Left ventricle myocardium inferior (tissue), 1 donor: ENCODE measurements around the gene AEBP1. TPM values are rescaled to one million over a fixed set of nuclear protein-coding genes. Genes with fewer than 3 reads are reported as not detected.

Experiments
- DNase-seq: peaks from one replicate; pipeline ENCODE4 v3.0.0-alpha.2; 2020
- H3K27ac ChIP-seq: fragments of 200-600 bp; replicated peaks from 2 replicates; pipeline ENCODE4 v1.8.0; 2021
- H3K27me3 ChIP-seq: fragments of 200-600 bp; 2 replicates; pipeline ENCODE4 v1.8.0; 2021; ENCODE audit warnings: low read depth
- H3K36me3 ChIP-seq: fragments of 200-600 bp; 2 replicates; pipeline ENCODE4 v1.8.0; 2021
- H3K4me1 ChIP-seq: fragments of 200-600 bp; 2 replicates; pipeline ENCODE4 v1.8.0; 2021
- H3K4me3 ChIP-seq: fragments of 200-600 bp; 2 replicates; pipeline ENCODE4 v1.8.0; 2021; ENCODE audit warnings: mild to moderate bottlenecking, moderate library complexity
- H3K9me3 ChIP-seq: fragments of 200-600 bp; replicated peaks from 2 replicates; pipeline ENCODE4 v1.8.0; 2021
- intact Hi-C: fragments of 100-400 bp; cut with micrococcal nuclease; formaldehyde crosslinking; loops from one replicate; pipeline ENCODE4 v1.11.0; 2022
- microRNA-seq: library from miRNA; unstranded; fragments of <30 nt; microRNA quantifications from one replicate; pipeline ENCODE4 v1.2.0, GENCODE V29; 2020
- total RNA-seq: library from RNA; stranded (reverse); fragmentation: NEBNext Ultra II Directional; extraction: Animal tissue kit (Norgen Biotek cat#: 25700); gene quantifications from one replicate; pipeline ENCODE4 v1.2.1, GENCODE V29; 2021
- TF ChIP-seq, protein P1 (sequence below): fragments of 200-600 bp; IDR thresholded peaks from 2 replicates; pipeline ENCODE4 v1.8.0; 2021; ENCODE audit warnings: antibody characterized with exemption, mild to moderate bottlenecking, borderline replicate concordance
- donor health status: DM: no; HTN: yes; CAD: no; lungs with severe emphysema.

Gene AEBP1
- total RNA-seq, 1 donor from 2014 or later: 20.5 TPM

DNA sequence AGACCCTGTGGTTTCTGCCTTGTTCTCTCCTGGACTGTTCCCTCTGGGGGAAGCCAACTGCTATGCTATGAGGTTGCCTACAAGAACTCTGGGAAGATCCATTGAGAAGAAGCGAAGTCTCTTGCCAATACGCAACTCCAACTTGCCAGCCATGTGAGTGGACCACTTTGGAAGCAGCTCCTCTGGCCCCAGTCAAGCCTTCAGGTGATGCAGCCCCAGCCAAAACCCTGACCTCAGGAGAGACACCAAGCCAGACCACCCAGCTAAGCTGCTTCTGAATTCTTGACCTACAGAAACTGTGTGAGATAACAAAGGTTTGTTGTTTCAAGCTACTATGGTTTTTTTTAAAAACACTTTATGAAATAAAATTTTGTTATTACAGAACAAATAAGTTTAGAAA is 57.2 kb downstream of the AEBP1 start:
- H3K36me3 ChIP-seq: no peaks in the 10 kb centered on the region
- no peaks in the 10 kb centered on the region for H3K27me3 ChIP-seq
- peaks cover 13% of the 10 kb centered on the region for H3K4me1 ChIP-seq
- intact Hi-C loops: no loop called here
- H3K27ac ChIP-seq: no peak overlapping the region
- no peak overlapping the region for H3K4me3 ChIP-seq
- no peak for DNase-seq
- H3K9me3 ChIP-seq: no peaks in the 10 kb centered on the region
- TF ChIP-seq, protein P1, sequence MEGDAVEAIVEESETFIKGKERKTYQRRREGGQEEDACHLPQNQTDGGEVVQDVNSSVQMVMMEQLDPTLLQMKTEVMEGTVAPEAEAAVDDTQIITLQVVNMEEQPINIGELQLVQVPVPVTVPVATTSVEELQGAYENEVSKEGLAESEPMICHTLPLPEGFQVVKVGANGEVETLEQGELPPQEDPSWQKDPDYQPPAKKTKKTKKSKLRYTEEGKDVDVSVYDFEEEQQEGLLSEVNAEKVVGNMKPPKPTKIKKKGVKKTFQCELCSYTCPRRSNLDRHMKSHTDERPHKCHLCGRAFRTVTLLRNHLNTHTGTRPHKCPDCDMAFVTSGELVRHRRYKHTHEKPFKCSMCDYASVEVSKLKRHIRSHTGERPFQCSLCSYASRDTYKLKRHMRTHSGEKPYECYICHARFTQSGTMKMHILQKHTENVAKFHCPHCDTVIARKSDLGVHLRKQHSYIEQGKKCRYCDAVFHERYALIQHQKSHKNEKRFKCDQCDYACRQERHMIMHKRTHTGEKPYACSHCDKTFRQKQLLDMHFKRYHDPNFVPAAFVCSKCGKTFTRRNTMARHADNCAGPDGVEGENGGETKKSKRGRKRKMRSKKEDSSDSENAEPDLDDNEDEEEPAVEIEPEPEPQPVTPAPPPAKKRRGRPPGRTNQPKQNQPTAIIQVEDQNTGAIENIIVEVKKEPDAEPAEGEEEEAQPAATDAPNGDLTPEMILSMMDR: no peak

- intact Hi-C loops: no loop called here
- no peaks in the 10 kb centered on the region for H3K9me3 ChIP-seq
- no peak for DNase-seq
Observed at GRCh38 chr7:44162179-44162578, 58.0 kb downstream of the AEBP1 start.

DNA sequence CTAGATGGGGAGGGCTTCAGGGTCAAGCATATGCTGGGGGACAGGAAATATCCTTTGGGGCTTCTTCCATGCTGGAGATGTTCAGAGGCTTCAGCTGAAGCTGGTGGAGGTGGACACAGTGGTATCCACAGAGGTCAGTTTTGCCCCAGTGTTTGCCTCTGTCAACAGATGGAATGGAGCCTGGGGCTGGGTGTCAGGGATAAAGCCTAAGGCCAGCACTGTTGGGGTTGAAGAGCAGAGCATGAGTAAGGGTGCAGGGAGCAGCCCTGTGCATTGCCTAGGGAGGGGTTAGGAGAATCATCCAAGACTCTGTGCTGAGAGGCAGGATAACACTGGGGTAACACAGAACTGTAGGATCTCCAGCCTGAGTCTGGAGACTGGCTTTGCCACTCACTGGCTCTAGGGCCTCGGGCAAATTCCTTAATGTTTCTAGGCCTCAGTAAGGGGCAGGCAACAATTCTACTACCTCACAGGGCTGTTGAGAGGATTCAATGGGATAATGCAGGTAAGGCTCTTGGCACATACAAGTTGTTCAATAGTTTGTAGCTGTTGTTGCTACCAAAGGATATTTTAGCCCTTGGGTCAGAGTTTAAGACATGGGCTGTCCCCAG is 58.7 kb downstream of the AEBP1 start:
- Histone ChIP-seq H3K9me3 (no peaks in the 10 kb centered on the region), H3K36me3 (no peaks in the 10 kb centered on the region), H3K27ac (no peak overlapping the region), H3K27me3 (no peaks in the 10 kb centered on the region), H3K4me1 (peaks cover 13% of the 10 kb centered on the region), H3K4me3 (no peak overlapping the region)
- intact Hi-C loops: no loop called here
- TF ChIP-seq, protein P1: no peak
- DNase-seq: no peak

More at GRCh38 chr7:44162179-44162578, 58.0 kb downstream of the AEBP1 start:
- Histone ChIP-seq H3K27me3 (no peaks in the 10 kb centered on the region), H3K4me1 (peaks cover 13% of the 10 kb centered on the region), H3K4me3 (no peak overlapping the region), H3K36me3 (no peaks in the 10 kb centered on the region), H3K27ac (no peak overlapping the region)
- TF ChIP-seq, protein P1: no peak

DNA sequence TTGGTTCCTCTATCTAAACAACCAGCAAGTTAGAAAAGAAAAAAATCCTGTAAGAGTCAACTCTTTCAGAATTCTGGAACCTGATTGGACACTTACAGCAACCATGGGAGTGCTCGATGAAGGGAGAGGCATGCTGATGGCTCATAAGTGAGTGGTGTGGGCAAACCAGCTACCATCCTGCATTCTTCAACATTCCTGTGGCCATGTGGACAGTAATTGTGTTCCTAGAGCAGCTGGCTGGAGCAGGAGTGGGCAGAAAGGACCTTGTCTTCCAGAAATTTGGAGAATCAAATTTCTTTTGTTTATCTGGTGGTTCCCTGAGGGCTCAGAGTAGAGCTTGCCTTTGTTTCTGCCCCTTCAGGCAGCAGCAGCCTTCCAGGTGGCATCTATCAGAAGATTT is 59.4 kb downstream of the AEBP1 start:
- intact Hi-C loops: no loop called here
- Histone ChIP-seq H3K4me1 (peaks cover 13% of the 10 kb centered on the region), H3K4me3 (no peak overlapping the region), H3K36me3 (no peaks in the 10 kb centered on the region), H3K27ac (no peak overlapping the region), H3K27me3 (no peaks in the 10 kb centered on the region), H3K9me3 (no peaks in the 10 kb centered on the region)
- no peak for DNase-seq
- TF ChIP-seq, protein P1: no peak

Small RNAs within 50 kb of the gene (microRNA-seq; reads per million reads assigned to microRNA genes)
- gene MIR6838: 2.5 reads per million

Other genes starting within 250 kb of the AEBP1 start
- gene MRPS24, start 234.8 kb upstream of the AEBP1 start, total RNA-seq: 167 TPM
- gene URGCP, start 197.7 kb upstream of the AEBP1 start, total RNA-seq: 39.6 TPM
- 44.9 TPM for gene UBE2D4, start 177.9 kb upstream of the AEBP1 start, total RNA-seq
- not detected for gene SPDYE1, start 106.4 kb upstream of the AEBP1 start, total RNA-seq
- 33.1 TPM for gene DBNL, start 59.6 kb upstream of the AEBP1 start, total RNA-seq
- 671 TPM for gene PGAM2, start 38.8 kb upstream of the AEBP1 start, total RNA-seq
- gene POLM, start 21.8 kb upstream of the AEBP1 start, total RNA-seq: 12.4 TPM
- 78.0 TPM for gene POLD2, start 19.2 kb downstream of the AEBP1 start, total RNA-seq
- gene MYL7, start 37.0 kb downstream of the AEBP1 start, total RNA-seq: 518 TPM
- gene GCK, start 85.1 kb downstream of the AEBP1 start, total RNA-seq: 0.49 TPM
- gene YKT6, start 96.6 kb downstream of the AEBP1 start, total RNA-seq: 53.3 TPM
- gene CAMK2B, start 221.2 kb downstream of the AEBP1 start, total RNA-seq: 98.0 TPM